ENCODE results near the gene FRMPD1.

FRMPD1 gene

DNA sequence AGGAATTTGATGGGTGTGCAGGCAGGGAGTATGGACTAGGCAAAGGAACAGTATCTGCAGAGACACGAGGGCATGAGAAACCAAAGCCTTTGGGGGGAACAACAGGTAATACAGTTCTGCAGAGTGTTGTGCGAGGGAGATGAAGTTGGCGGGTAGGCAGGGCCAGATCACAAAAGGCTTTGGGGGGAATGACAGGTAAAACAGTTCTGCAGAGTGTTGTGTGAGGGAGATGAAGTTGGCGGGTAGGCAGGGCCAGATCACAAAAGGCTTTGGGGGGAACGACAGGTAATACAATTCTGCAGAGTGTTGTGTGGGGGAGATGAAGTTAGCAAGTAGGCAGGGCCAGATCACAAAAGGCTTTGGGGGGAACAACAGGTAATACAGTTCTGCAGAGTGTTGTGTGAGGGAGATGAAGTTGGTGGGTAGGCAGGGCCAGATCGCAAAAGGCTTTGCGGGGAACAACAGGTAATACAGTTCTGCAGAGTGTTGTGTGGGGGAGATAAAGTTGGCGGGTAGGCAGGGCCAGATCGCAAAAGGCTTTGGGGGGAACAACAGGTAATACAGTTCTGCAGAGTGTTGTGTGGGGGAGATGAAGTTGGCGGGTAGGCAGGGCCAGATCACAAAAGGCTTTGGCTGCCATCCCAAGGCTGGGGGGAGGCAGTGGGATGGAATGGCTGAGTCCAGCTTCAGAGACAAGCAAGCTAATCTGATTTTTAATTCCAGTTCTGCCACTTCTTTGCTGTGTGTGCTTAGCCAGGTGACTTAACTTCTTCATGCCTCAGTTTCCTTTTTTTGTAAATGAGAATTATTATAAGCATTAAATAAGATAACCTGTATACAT, 33.0 kb downstream of the FRMPD1 start:
- DNase-seq, result no peak

DNA sequence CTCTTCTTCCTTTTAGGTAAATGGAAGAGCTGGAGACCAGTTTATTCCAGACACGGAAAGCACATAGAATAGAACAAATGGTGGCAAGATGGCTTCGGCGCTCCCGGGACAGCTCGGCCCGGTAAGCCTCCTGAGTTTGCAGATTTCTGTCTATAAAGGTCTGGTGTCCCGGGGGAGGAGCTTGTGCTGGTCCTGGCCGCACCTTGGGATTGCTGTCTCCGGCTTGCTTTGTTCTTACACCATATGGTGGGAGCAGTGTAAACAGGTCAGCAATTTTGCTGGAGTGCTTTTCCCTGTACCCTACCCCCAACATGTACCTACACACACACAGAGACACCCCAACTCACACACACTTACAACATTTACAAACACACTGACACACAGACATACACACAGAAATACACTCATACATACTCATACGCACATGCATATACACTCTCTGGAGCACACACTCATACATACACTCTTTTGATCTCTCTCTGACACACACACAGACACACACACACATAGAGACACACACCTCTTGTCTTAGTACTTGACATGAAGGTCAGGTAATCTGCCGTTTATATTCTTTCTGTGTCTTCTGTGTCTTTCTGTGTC, 42.0 kb downstream of the FRMPD1 start:
- DNase-seq, result no peak

DNA sequence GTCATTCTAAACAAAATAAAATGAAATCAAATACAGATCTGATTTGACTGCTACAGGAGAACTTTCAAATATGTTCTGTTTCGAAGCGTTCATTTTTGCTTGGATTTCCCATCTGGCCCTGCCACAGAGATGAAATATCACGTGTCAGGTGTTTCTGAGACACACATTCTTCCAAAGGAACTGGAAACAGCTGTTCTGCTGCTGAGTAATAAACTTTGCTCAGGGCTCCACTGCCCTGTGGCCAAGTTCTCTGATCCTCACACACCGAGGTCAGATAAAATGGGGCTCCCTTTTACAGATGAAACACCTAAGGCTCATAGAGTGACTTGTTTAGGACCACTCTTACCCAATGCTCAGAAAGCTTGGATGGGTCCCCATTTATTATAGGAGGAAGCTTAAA, 42.5 kb downstream of the FRMPD1 start:
- DNase-seq, result no peak

DNA sequence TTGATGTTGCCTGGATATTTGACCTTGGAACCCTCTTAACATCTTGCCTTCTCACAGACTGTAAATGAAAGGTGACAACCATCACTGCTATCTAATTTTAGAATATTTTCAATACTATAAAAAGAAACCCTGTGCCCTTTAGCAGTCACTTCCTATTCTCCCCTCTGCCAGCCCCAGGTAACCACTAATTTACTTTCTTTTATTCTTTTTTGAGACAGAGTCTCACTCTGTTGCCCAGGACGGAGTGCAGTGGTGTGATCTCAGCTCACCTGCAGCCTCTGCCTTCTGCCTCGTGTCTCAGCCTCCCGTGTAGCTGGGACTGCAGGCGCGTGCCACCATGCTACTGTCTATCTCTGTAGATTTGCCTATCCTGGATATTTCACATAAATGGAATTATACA, 43.6 kb downstream of the FRMPD1 start:
- DNase-seq, result no peak

DNA sequence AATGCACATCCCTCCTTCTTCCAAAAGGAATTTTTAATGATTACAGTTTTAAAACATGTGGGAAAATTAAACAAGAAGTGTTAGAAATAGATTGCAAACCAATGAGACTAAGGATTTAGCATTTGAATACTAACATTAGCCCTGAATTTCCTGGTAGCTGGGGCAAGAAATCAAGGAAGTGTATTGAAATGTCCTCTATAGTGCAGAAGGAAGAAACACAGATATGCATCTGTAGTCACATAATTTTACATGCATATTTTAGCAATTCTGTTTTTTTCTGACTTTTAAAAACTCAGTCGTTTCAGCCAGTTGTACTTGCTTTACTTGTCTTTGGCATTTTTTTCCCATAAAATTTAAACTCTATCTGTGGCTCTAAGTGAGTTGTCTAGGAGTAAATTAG, 45.8 kb downstream of the FRMPD1 start:
- no peak for DNase-seq

DNA sequence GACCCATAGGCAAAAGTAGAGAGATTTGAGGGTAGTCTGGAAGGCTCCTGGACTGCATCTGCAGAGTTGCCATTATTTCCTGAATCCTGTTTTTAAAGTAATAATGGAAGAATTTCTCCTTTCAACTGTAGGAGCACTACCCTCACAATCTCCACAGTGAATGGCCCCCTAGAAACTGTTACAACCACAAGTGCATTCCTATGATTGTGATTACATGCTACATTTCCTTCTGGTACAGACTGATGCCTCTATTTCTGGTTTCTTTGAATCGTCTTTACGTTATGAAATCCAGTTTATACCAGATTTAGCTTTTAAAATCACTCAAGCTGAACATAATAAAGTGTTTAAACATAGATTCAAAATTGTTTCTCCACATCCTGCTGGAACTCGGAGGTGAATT, 49.4 kb downstream of the FRMPD1 start:
- no peak for DNase-seq

DNA sequence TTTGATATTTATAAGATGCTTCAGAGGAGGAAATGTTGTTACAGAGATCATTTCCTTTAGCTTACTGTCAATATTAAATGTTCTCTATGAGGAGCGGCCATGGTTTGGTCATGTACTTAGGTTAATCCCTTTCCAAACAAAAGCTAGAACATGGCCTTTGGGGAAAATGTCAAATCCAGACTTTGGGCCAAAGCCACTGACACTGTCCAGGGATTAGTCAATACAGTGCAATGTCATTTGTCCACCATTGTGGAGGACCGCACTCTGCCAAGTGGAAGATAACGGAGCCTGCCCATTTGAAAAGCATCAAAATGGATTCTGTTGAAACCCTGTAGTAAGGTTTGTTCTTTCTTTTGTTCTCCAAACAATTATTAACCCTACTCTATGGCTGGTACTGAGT, 50.1 kb downstream of the FRMPD1 start:
- DNase-seq, result no peak

DNA sequence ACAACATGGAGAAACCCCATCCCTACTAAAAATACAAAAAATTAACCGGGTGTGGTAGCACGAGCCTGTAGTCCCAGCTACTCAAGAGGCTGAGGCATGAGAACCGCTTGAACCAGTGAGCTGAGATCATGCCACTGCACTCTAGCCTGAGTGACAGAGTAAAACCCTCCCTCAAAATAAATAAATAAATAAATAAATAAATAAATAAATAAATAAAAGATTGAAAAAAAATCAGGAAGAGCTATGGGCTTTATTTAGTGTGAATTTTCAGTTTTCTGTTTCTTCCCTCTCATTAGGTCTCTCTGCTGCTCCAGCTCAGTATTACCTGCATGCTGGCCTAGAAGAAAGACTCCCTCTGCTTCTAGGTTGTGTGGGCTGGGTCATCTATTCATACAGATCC, 55.0 kb downstream of the FRMPD1 start:
- DNase-seq, result no peak

DNA sequence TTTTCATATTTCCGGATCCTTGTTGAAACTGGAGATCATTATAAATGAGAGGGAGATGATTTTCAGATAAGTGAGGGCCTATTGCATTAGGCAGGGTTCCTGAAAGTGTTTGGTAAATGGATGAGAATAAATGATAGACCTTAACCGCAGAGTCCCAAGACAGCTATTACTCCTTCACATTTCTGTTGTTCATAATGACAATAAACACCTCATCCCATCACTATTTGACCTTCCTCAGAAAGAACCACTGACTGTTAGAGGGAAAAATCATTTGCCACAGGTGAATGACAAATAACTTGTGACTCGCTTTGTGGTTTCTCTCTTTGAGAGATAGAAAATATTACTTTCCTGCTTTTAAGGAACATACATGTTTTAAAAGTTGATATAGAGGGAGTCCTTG, 55.5 kb downstream of the FRMPD1 start:
- no peak for DNase-seq

DNA sequence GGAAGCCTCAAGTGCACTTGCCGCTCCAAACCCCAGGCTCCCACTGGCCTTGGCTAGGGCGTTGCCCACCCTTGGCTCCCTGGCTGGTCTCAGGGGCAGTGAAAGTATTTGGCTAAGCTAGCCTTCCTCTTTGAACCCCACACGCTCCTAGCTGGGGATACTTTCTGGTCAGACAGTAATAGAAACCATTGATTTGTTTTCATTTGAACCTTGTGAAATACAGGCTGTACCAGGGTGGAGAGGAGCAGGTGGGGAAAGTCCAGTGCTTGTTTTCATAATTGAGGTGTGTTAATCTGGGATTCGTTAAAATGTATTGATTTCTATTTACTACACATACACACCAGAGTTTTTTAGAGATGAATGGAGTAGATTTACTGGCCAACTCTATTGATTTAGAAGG, 57.0 kb downstream of the FRMPD1 start:
- DNase-seq, result no peak

DNA sequence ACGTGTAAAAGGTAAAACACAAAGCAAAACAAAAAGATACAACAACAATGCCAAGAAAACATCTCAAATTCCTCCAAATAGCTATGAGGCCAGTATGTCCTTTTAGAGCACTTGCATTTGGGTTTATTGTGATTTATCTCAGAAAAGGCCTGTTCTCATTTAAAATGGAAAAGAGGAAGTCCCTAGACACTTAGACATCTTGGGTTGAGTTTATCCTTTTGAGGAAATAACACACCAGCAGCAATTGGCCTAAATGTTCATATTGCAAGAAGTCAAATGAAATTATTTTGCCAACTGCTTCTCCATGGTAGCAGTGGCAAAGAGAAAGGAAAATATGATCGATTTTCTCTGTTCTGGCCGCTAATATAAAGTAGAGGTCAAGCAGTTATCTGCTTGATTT, 59.3 kb downstream of the FRMPD1 start:
- DNase-seq, result no peak

DNA sequence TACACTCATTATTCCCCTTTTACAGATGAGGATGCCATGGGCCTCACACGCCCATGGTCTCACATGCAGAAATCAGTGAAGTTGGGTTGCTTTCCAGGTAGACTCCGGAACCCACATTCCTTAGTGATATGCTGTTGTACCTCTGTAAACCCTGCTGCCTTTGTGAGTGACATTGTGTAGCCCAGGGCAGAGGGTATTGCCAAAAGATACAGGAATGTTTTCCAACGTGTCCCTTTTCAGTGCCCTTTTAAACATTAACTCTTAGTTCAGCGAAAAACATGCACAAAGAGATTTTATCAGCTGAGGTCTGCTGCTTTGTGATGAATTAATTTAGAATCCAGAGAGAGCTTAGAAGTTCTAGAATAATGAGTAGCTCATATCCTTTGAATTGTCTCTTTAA, 64.5 kb downstream of the FRMPD1 start:
- no peak for DNase-seq

DNA sequence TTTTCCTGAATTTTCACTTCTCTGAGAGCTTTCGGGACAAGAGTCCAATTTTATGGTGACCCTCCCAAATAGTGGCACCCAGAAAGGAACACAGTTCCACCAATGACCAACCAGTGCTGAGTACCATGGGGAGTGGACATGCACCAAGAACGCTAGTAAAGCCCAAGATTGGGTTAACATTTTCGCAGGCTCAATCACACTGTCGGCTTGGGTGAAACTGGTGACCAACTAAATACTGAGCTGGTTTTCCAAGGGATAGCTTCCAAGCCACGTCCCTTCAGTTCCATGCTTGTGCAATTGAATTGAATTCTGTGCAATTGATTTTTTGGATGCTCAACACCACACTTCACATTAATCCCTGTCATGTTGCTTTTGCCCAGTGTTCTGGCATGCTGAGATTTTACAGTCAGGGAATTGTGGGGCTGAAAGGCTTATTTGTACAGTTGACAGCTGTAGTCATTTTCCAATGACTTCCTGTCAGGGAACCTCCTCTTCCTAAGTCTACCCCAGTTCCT, 65.3 kb downstream of the FRMPD1 start:
- no peak for DNase-seq

DNA sequence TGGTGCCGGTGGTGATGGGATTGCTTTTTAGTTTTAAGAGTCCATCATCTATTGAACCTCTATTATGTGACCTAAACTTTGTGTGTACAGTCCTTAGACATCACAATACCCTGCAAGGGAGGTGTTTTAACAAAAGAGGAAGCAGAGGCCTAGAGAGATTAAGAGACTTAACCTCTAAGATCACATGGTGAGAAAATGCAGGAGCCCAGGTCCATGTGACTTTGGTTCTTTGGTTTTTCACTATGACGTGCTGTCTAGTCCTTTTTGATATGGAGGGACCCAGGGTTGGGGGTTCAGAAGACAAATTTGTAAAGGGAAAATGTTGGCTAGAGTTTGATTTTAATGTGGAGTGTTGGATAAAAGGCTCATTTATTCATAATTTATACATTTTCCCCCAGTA, 68.8 kb downstream of the FRMPD1 start:
- DNase-seq, result no peak

DNA sequence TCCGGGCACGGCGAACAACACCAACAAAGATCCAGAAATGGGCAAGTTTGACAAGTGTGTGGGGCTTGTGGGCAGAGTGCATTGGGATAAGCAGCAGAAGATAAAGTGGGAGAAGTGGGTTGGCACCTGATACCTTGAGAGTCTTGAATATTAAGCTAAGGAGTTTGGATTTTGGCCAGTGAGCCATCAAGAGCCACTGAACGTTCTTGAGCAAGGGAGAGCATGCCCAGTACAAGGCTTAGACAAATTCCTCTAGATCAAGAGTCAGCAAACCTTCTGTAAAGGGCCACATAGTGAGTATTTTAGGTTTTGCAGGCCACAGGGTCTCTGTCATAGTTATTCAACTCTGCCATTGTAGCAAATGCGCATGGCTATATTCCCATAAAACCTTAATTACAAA, 76.3 kb downstream of the FRMPD1 start:
- no peak for DNase-seq

DNA sequence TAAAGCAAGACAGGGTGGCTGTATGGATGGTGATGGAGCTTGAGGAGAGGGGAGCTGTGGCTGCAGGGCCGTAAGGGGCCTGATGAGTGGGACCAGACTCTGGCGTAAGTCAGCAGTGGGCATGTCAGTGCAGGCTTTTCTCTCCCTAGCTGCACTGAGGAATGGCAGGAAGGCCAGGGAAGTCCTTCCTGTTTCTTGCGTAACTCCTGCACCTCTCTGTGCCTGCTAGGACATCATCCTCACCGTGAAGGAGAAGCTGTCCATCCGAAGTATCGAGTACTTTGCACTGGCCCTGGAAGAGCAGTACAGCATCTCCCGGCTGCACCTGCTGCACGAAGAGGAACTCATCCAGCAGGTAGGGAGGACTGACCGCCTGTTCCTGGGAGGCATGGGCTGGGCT, 78.7 kb downstream of the FRMPD1 start:
- DNase-seq, result no peak

DNA sequence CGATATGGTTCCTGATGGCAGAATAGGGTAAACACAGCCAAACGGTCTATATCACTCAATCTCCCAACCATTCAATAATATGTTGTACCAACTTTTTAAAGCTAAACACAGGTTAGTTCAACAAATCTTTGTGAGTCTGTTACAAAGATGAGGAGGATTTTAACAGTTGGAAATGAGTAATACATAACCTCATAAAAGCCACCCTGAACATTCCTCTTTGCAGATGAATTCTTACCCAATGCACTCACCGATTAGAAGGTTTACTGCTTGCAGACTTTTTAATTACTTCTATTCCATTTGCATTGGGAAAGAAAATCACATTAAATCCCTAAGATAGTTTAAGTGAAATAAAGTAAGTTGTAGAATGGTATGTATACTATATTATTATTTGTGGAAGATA, 79.5 kb downstream of the FRMPD1 start:
- DNase-seq, result no peak

DNA sequence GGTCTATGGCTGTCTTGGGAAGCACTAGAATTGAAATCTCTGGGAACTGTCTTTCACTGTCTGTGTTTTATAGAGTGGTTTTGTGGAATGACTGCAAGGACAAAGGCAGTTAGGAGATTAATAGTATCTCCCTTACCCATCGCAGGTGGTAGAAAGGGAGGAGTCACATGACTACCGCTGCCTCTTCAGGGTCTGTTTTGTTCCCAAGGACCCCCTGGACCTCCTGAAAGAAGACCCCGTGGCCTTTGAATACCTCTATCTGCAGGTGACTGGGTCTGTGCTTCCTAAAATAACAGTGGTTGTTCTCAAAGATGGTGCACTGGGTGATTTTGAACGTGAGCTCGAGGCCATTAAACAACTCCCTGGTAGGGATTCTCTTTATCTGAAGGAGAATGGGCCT, 80.1 kb downstream of the FRMPD1 start:
- DNase-seq, result no peak

DNA sequence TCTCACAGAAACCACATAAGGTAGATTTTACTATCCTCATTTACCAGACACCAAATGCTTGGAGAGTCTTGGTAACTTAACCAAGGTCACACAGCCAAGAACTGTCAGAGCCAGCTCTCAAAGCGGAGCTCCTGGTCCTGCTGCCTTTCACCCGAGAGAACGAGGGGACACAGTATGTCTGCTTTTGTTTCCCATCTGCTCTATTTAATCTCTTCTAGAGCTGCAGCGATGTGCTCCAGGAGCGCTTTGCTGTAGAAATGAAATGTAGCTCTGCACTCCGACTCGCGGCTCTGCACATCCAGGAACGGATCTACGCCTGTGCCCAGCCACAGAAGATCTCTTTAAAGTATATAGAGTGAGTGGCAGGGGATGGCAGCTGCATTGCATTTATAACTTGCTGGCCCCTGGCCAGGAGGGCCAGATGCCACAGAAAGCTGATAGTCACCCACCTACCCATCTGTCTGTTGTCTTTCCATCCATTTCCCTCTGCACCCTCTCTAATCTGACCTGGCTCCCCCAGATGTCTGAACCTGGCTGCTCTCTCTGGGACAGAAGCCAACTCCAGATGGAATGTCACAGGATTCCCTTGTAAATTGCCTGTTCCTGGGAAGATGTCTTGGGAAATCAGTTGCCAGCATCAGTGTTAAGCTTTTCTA, 81.5 kb downstream of the FRMPD1 start:
- no peak for DNase-seq

DNA sequence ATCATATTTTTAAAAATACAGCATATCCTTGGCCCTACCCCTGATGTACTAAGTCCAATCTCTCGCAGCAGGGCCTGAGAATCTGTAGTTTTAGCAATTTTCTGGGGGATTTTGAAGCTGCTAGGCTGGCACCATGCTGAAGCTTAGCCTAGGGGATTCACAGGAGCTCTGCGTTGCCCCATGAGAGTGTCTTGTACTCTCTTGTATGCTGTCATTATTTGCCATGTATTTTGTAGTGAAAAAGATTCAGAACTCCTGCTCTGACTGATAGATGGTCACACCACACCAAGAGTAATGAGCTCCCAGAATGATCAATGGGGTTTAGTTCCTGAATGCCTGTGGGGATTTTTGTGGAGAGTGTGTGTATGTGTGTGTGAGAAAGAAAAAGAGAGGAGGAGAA, 82.2 kb downstream of the FRMPD1 start:
- DNase-seq, result no peak

DNA sequence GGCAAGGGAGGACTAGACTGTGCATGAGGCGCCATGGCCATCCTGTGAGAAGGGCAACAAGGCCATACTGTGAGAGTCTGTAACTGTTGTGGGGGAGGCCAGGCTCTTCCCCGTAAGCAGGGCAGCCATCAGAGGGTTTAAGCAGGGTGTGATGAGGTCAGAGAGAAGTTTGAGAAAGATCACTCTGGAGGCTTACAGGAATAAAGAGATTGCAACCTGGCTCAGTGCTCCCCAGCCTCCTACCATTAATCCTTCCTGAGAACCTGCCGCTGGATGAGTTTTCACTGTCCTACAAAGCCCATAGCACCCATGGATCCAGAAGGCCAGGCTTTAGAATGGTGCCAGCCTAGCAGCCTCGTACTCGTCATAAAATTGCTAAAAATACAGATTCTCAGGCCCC, 88.5 kb downstream of the FRMPD1 start:
- DNase-seq, result no peak

DNA sequence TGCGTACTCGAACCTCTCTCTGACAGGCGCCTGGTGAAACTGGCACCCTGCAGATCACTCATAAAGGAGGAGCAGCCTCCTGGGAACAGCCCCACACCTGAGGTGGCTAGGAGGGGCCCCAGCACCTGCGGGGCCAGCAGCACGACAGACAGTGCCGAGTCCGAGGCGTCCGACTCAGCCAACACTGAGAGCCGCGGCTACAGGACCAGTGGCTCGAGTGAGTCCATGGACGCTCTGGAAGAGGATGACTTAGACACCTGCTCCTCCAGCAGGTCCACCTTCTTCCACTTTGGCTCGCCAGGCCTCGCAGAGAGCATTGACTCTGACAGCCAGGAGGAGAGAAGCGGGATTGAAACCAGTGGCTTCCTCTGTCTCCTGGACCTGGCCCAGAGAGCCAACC, 89.4 kb downstream of the FRMPD1 start:
- no peak for DNase-seq

DNA sequence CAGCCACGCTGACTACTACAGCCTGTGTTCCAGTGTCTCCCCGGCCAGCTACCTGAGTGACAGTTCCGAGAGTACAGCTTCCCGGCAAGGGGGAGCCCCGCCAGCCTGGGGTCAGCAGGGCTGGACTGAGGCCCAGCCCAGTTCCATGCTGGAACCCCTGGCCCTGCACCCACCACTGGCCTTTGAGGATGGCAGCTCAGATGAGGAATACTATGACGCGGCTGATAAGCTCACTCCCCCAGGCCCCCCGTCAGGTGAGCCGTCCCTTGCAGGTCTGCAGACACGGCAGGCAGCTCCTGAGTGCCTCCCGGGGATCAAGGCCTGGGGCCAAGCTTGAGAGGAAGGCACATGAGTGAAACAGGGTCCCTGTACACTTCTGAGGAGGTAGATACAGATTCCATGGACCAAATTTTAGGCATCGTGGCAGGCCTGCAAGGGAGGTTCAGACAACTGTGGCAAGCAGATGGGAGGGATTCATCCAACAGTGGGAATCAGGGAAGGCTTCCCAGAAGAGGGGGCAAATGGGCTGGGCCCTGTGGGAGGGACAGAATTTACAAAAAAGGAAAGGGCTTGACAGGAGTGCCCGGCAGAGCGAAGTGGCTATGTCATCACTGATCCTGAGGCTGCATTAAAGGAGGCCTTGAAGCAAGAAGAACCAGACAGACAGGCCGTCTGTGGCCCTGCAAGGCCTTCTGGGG, 90.0 kb downstream of the FRMPD1 start:
- no peak for DNase-seq

DNA sequence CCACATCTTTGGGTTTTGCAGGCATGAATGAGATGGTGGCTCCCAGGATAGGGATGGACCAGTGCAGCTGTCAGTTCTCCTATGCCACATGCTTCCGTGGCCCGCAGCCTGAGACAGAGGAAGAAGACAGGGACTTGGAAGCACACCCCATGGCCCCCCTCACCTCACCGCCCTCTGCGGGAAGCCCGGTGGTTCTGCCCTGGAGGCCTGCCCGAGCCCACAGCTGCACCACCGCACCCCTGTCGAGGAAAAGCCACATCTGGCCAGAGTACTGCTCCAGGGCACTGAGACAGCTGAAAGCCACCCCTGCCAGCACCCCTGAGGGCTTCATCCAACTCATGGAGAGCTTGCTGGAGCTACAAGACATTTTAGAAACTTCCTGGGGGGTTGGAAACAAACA, 95.2 kb downstream of the FRMPD1 start:
- no peak for DNase-seq

All from CD4-positive, alpha-beta T cell treated with Interleukin-12 subunit alpha and Interleukin-12 subunit beta, for 1 hour (primary cell).